ENCODE results near the gene HYOU1.
"Not testable (repeated sequence)": the region's sequence is repeated elsewhere in the genome, so short reads cannot be mapped to it uniquely, and the experiment has no call there.

HYOU1 gene, protein sequence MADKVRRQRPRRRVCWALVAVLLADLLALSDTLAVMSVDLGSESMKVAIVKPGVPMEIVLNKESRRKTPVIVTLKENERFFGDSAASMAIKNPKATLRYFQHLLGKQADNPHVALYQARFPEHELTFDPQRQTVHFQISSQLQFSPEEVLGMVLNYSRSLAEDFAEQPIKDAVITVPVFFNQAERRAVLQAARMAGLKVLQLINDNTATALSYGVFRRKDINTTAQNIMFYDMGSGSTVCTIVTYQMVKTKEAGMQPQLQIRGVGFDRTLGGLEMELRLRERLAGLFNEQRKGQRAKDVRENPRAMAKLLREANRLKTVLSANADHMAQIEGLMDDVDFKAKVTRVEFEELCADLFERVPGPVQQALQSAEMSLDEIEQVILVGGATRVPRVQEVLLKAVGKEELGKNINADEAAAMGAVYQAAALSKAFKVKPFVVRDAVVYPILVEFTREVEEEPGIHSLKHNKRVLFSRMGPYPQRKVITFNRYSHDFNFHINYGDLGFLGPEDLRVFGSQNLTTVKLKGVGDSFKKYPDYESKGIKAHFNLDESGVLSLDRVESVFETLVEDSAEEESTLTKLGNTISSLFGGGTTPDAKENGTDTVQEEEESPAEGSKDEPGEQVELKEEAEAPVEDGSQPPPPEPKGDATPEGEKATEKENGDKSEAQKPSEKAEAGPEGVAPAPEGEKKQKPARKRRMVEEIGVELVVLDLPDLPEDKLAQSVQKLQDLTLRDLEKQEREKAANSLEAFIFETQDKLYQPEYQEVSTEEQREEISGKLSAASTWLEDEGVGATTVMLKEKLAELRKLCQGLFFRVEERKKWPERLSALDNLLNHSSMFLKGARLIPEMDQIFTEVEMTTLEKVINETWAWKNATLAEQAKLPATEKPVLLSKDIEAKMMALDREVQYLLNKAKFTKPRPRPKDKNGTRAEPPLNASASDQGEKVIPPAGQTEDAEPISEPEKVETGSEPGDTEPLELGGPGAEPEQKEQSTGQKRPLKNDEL

DNA sequence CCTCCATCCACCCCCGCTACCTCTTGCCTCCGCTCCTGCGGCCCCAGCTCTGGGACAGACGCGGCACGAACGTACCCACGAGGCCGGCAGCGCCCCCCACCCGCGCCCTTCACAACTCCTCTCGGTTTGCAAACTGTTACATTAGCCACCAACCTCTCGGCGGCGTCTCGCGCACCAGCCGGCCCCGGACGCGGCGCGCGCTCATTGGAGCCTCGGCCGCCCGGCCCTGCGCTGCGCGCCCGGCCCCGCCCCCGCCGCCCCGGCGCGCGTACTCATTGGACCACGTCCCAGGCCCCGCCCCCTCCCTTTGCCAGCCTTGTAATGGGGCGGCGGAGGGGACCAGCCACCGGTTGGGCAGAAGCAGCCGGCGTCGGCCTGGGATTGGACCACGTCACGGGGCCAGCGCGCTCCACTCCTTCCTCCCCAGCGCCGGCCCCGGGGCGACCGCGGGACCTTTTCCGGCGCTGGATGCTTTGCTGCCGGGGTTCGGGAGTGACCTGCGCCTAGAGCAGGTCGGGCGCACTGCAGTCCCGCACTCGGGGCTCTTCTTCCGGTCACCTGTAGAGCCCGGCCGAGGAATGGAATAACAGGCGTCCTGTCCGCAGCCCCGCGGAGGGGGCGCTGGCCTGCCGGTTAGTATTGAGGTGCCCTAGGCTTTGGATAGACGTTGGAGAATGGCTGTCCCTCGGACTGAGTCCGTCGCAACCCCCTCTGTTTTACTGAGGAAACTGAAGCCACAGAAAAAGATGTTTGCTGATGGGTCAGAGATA is at the start of gene HYOU1:
Gene HYOU1 (minus strand): TSS at position 206 of the 770 bp plus-strand sequence. CDS start 1,045 bp downstream, outside the sequence.
- peak; percentile 89 for DNase-seq

DNA sequence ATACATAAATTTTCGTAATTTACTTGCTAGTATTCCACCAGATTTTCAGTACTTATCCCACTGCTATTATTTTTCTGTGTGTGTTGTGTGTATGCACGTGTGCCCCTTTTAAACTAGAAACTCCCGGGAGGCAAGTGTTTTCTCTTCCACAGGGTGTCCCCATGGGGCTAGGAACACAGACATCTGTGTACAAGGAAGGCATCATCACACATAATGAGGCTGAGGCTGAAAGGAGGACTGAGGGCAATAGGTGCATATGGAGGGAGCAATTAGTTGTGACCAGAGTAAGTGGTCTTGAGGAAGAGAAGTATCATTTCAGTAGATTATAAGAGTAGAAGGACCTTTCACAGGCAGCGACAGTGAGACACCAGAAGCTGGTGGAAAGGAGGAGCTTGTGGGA is 46.8 kb upstream of the HYOU1 start:
- DNase-seq: no peak

GRCh38 chr11:119103161-119103664 is 46.2 kb upstream of the HYOU1 start:
- not testable (repeated sequence) for DNase-seq

GRCh38 chr11:119101759-119102423 is 44.9 kb upstream of the HYOU1 start, which contains the start of gene DPAGT1:
Gene DPAGT1 (minus strand): TSS chr11:119101853. CDS start chr11:119101655, 198 bp downstream.
- peak; percentile 97 for DNase-seq

DNA sequence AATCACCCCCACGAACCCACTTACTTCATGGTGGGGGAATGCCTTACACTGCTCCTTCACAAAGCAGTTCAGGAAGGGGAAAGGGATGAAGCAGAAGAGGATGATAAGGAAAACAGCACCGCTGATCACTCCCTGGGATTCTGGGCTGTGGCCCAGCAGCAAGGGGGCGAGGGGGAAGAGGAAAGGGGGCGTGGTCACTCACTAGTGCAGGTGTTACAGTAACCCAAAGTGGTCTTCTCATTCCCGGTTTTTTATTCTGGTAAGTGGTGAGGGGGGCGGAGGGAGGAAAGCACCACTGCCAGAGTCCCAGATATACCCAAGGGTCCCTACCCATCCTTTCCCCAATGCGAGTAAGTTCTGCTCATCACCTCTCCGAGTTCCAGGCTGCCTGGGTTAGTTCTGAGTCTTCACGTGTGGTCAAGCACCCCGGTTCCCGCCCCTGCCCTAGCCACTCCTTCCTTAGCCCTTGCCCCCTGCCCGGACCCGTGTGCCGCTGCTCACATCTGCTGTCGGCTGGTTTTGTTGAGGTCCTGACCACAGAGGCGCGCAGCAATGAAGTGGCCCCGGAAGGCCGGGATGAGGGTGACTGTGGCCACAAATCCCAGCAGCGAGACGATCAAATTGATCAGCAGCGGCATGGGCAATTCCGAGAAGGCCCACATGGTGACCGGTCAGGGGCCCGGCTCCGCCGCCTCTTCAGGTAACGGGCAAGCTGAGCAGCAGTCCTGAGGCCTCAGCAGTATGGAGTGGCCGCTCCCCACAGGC is 44.2 kb upstream of the HYOU1 start:
- DNase-seq: no peak

- peak; percentile 55 for DNase-seq
These were observed 43.4 kb upstream of the HYOU1 start for GRCh38 chr11:119100246-119100970.

DNA sequence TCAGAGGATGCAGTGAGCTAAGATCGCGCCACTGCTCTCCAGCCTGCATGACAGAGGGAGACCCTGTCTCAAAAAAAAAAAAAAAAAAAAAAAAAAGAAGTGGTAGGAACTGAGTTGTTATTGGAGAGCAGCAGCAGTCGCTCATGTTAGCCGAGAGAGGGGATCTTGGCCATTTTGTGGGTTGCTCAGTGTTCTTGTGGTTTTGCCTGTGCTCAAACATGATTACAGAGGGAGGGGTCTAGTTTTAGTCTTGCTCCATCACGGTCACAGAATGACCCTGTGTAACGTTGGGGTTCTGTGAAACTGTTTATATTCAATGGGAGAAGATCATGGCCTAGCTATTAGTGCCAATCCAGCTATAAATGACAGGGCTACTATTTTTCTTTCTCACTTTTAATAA is 42.7 kb upstream of the HYOU1 start:
- no peak for DNase-seq

DNA sequence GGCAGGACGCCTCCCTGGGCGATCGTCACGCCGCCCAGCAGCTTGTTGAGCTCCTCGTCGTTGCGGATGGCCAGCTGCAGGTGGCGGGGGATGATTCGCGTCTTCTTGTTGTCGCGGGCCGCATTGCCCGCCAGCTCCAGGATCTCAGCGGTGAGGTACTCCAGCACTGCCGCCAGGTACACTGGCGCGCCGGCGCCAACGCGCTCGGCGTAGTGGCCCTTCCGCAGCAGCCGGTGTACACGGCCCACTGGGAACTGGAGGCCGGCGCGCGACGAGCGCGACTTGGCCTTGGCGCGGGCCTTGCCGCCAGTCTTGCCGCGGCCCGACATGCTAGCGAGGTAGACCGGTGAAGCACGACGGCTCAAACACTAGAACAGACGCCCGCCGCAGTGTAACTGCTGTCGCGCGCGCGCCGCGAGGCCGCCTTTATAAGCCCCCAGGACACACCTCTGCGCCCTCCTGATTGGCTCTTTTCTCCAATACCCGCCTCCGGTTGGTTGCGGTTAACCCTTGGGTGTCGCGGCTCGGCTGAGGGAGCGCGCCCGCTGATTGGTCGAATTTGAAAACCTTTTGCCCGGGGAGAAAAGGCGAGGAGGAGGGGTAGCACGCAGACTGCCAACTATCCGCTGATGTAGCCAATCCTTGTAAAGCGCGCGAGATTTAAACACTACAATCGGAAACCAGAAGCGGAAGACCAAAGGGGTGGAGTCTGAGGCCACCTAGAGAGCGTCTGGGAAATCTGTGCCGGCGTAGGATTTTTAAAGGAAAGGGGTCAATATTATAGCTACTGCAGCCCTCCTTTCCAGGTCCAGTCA is 38.3 kb upstream of the HYOU1 start:
- peak; percentile 99 for DNase-seq

DNA sequence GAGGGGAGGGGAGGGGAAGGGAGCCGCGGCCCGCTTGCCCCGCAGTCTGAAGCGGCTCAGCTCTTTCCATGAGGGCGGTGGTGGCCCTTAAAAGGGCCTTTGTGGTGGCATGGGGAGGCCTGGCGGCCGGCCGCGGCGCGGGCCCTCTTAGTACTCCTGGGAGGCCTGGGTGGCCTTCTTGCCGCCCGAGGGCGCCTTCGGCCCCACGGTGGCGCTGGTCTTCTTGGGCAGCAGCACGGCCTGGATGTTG is 37.7 kb upstream of the HYOU1 start:
- peak; percentile 63 for DNase-seq

GRCh38 chr11:119093942-119094815 is 37.2 kb upstream of the HYOU1 start:
- DNase-seq: no peak

- DNase-seq: no peak
These were observed 36.2 kb upstream of the HYOU1 start for GRCh38 chr11:119092880-119093842.

- no peak for DNase-seq
These were observed 35.2 kb upstream of the HYOU1 start for GRCh38 chr11:119091966-119092879.

DNA sequence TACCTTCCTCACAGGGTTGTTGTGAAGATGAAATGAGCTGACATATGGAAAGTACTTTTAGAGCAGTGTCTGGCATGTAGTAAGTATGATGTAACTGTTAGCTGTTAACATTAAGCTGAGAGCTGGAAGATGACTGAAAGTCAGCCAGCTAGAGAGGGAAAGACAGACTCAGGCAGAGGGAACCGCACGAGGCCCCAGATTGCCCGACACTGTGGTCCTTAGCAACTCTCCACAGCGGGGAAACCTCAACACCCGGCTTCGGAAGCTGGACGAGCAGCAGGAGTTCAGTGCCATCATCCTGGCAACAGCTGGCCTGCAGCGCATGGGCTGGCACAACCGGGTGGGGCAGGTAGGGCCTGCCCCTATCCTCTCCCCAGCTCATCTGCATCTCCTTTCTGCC is 34.2 kb upstream of the HYOU1 start:
- no peak for DNase-seq

DNA sequence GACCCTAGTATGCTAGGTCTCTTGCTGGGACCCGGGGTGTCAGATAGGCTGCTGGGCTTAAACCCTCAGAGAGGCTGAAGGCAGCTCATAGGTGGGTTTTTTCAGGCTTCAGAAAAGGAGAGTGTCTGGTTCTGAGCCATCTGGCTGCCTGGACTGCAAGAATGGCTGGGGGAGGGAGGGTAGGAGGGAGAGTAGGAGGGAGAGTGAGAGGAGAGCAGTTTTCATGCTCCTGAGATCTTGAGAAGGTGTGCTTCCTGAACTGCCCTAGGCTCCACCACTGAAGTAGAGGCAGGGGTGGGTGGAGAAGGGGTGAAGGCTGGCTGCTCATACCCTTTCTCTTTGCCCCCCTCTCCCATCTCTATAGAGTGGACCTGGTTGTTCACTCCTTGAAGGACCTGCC is 32.3 kb upstream of the HYOU1 start:
- no peak for DNase-seq

GRCh38 chr11:119088406-119088805 is 31.4 kb upstream of the HYOU1 start:
- no peak for DNase-seq

DNA sequence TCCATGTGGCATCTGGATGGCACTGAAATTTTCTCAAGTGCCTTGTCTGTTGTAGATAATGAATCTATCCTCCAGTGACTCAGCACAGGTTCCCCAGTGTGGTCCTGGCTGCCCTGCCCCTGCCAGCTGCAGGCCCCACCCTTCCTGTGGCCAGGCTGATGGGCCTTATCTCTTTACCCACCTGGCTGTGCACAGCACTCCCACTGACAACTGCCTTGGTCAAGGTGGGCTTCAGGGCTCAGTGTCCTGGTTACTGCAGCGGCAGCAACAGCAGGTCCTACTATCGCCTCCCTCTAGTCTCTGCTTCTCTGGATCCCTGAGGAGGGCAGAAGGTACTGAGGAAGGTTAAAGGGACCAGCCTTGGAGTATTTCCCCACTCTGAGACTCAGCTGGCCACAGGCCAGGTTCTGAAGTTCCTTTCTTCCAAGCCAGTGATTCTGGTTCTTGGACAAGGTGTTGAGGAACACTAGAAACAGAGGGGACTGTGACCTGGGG is 30.8 kb upstream of the HYOU1 start:
- no peak for DNase-seq

All from NCI-H446 treated with DMSO at 0.1 percent for 48 hours (cell line).